C4-2B (cell line): ENCODE data around the gene EIF4E2.

ENCODE experiments used
- ZFX ChIP-seq: fragments of 450-650 bp; IDR thresholded peaks from 2 replicates; pipeline ENCODE4 v1.6.1; 2017
- TF ChIP-seq, protein P1 (sequence below): fragments of 450-650 bp; conservative IDR thresholded peaks from 2 replicates; pipeline ENCODE4 v1.5.1; 2017; ENCODE audit warnings: mild to moderate bottlenecking

- TF ChIP-seq, protein P1, sequence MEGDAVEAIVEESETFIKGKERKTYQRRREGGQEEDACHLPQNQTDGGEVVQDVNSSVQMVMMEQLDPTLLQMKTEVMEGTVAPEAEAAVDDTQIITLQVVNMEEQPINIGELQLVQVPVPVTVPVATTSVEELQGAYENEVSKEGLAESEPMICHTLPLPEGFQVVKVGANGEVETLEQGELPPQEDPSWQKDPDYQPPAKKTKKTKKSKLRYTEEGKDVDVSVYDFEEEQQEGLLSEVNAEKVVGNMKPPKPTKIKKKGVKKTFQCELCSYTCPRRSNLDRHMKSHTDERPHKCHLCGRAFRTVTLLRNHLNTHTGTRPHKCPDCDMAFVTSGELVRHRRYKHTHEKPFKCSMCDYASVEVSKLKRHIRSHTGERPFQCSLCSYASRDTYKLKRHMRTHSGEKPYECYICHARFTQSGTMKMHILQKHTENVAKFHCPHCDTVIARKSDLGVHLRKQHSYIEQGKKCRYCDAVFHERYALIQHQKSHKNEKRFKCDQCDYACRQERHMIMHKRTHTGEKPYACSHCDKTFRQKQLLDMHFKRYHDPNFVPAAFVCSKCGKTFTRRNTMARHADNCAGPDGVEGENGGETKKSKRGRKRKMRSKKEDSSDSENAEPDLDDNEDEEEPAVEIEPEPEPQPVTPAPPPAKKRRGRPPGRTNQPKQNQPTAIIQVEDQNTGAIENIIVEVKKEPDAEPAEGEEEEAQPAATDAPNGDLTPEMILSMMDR: no peak
- no peak for TF ChIP-seq ZFX
These were observed 39.1 kb upstream of the EIF4E2 start for GRCh38 chr2:232511336-232511890.
